ENCODE results near the gene HEG1. TPM values are rescaled to one million over a fixed set of nuclear protein-coding genes. Genes with fewer than 3 reads are reported as not detected.

The HEG1 gene
- total RNA-seq, 2 experiments from 2014 or later, result 5.8 TPM

DNA sequence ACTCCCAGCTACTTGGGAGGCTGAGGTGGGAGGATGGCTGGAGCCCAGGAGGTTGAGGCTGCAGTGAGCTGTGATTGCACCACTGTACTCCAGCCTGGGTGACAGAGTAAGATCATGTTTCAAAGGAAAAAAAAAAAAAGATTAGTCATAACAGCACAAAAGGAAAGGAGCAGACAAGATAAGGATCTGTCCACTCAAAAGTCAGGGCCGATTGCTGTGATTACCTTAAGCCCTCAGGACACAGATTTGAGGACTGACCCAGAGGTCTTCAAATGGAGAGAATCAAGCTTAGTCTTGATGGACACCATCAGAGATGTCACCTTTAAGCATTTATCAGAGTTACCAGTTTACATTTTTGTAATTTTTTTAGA lies 23.9 kb upstream of the HEG1 start:
- Mint-ChIP-seq H3K36me3 (ENCODE audit: low read depth) (no peaks in the 10 kb centered on the region), H3K4me3 (no peak overlapping the region), H3K27ac (no peak overlapping the region), H3K27me3 (ENCODE audit: low read depth) (no peaks in the 10 kb centered on the region), H3K4me1 (ENCODE audit: low read depth) (no peaks in the 10 kb centered on the region), H3K9me3 (no peaks in the 10 kb centered on the region)
- no peak for DNase-seq
- CTCF ChIA-PET, result no interaction called here
- intact Hi-C loops (cut with micrococcal nuclease), result no loop called here

DNA sequence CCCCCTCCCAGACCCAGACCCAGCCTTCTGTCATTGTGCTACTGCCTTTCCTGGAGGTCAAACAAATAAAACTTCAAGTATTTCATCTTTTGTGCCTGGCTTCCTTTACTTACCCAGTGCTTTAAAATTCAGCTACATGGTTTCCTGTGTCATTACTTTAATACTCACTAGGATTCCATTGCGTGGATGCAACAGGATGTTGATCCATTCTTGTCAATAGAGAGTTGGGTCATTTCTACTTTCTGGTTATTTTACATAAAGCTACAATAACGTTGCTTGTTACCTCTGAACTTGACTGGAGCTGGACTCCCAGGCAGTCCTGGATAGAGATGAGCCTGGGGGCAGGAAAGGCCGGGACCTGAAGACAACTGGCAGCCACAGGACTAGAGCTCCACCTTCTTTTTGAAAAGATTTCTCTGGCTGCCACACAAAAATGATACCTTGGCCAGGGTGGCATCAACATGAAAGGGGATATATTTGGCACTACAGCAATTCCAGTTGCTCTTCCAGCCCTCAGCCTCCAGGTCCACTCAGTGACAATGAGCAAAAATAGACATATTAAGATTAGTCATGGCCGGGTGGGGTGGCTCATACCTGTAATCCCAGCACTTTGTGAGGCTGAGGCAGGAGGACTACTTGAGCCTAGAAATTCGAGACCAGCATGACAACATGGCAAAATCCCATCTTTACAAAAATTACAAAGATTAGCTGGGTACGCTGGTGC lies 23.3 kb upstream of the HEG1 start:
- DNase-seq, result no peak
- Mint-ChIP-seq H3K9me3 (no peaks in the 10 kb centered on the region), H3K27me3 (ENCODE audit: low read depth) (no peaks in the 10 kb centered on the region), H3K36me3 (ENCODE audit: low read depth) (no peaks in the 10 kb centered on the region), H3K4me3 (no peak overlapping the region), H3K4me1 (ENCODE audit: low read depth) (no peaks in the 10 kb centered on the region), H3K27ac (no peak overlapping the region)
- CTCF ChIA-PET, result no interaction called here
- intact Hi-C loops (cut with micrococcal nuclease), result no loop called here

DNA sequence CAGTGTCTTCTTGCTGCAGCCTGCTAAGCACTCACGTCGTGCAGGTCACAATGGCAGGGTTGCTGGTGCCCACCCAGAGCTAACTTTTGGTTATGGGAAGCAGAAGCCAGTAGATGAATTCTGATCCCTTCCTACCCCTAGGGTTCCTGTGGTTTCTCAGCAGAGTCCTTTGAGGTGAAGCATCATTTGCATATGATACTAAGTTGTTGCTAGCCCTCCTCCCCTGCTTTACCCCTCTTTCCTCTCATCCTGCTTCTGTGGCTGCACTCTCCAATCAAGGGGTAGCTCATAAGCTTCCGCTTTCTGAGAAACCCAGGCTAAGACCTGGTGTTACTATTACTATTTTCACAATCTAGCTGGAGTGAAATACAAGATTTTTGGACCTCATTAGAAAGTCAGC lies 22.1 kb upstream of the HEG1 start:
- DNase-seq, result no peak
- H3K4me3 Mint-ChIP-seq, result no peak overlapping the region
- no peaks in the 10 kb centered on the region for H3K9me3 Mint-ChIP-seq
- no peaks in the 10 kb centered on the region for H3K4me1 Mint-ChIP-seq (ENCODE audit: low read depth)
- no peaks in the 10 kb centered on the region for H3K27me3 Mint-ChIP-seq (ENCODE audit: low read depth)
- H3K36me3 Mint-ChIP-seq (ENCODE audit: low read depth), result no peaks in the 10 kb centered on the region
- CTCF ChIA-PET, result no interaction called here
- no peak overlapping the region for H3K27ac Mint-ChIP-seq
- intact Hi-C loops (cut with micrococcal nuclease), result no loop called here

- Mint-ChIP-seq H3K9me3 (no peaks in the 10 kb centered on the region), H3K27ac (no peak overlapping the region), H3K27me3 (ENCODE audit: low read depth) (no peaks in the 10 kb centered on the region), H3K4me3 (no peak overlapping the region), H3K4me1 (ENCODE audit: low read depth) (no peaks in the 10 kb centered on the region), H3K36me3 (ENCODE audit: low read depth) (no peaks in the 10 kb centered on the region)
- intact Hi-C loops (cut with micrococcal nuclease), result no loop called here
- CTCF ChIA-PET, result no interaction called here
- DNase-seq, result no peak
Measured at GRCh38 chr3:125076464-125076863, 20.7 kb upstream of the HEG1 start.

DNA sequence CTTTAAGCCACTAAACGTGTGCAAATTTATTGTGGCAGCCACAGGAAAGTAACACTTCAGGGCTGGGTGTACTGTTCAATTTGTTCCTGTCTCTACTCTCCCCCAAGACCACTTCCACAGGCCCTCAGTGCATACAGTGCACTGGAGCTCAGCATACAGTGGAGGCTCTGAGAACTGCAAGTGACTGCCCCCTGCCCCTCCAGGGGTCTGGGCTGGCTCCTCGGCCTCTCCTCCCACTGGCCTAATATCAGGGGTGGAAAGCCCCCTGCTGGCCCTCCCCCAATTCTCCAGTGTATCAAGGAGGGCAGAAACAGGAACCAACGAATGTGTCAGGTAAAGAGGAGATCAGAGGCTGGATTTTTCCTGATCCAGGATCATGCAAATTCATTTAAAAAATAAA lies 19.9 kb upstream of the HEG1 start:
- CTCF ChIA-PET, result no interaction called here
- intact Hi-C loops (cut with micrococcal nuclease), result no loop called here

DNA sequence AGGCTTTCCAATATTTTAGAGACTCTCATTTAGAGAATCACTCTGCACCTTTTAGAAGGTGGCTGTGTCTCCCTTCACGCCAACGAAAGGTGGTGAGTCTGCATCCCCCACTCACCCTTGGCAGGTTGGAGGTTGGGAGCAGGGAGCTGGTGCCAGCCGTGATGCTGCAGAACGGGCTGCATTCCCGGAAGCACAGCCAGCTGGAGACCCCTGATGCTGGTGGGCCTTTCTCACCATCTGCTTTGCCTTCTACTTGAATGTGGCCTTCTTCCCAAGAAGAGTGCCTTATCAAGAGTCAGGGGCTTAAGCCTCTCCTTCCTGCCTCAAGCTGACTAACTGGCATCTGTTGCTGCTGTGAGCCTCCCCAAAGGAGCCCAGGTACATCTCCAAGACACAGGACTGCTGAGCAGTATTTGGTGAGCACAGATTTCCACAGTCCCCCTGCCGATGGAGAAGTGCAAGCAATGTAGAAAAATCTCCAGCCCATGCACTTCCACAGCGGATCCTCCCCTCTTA lies 17.7 kb upstream of the HEG1 start:
- Mint-ChIP-seq H3K27ac (no peak overlapping the region), H3K9me3 (no peaks in the 10 kb centered on the region), H3K36me3 (ENCODE audit: low read depth) (no peaks in the 10 kb centered on the region), H3K4me1 (ENCODE audit: low read depth) (peaks cover 8% of the 10 kb centered on the region), H3K27me3 (ENCODE audit: low read depth) (no peaks in the 10 kb centered on the region), H3K4me3 (no peak overlapping the region)
- no peak for DNase-seq
- CTCF ChIA-PET, result interaction anchor here (0.6 kb wide), 1 partner anchor 77 kb away, joined by 4 read pairs; no protein-coding TSS in a partner anchor
- intact Hi-C loops (cut with micrococcal nuclease), result no loop called here

More for the DNA sequence above, 19.9 kb upstream of the HEG1 start:
- Mint-ChIP-seq H3K36me3 (ENCODE audit: low read depth) (no peaks in the 10 kb centered on the region), H3K9me3 (no peaks in the 10 kb centered on the region), H3K27ac (no peak overlapping the region), H3K4me1 (ENCODE audit: low read depth) (no peaks in the 10 kb centered on the region), H3K27me3 (ENCODE audit: low read depth) (no peaks in the 10 kb centered on the region), H3K4me3 (no peak overlapping the region)
- DNase-seq, result no peak

GRCh38 chr3:125072749-125073389 lies 17.1 kb upstream of the HEG1 start:
- H3K27ac Mint-ChIP-seq, result no peak overlapping the region
- intact Hi-C loops (cut with micrococcal nuclease), result no loop called here
- H3K36me3 Mint-ChIP-seq (ENCODE audit: low read depth), result no peaks in the 10 kb centered on the region
- CTCF ChIA-PET, result interaction anchor here (0.6 kb wide), 1 partner anchor 77 kb away, joined by 4 read pairs; no protein-coding TSS in a partner anchor
- no peaks in the 10 kb centered on the region for H3K9me3 Mint-ChIP-seq
- no peak for DNase-seq
- H3K27me3 Mint-ChIP-seq (ENCODE audit: low read depth), result no peaks in the 10 kb centered on the region
- H3K4me3 Mint-ChIP-seq, result no peak overlapping the region
- peaks cover 8% of the 10 kb centered on the region for H3K4me1 Mint-ChIP-seq (ENCODE audit: low read depth)

DNA sequence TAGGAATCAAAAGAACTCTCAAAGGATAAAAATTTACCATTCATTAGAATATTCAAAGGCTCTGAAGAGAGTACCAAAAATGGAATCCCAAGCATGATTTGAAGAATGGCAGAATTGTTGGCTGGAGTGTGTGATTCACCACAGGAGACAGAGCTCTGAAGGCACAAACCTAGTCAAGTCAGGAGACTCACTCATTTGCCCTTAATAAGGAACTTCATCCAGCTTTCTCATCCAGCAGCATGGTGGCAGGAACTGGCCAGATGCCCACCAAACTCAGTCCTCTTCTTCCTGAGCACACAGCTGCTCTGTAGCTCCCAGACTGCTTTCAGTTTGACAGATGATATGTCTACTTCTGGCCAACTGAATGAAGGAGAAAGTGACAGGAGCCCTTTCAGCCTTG lies 16.5 kb upstream of the HEG1 start:
- Mint-ChIP-seq H3K4me1 (ENCODE audit: low read depth) (peaks cover 8% of the 10 kb centered on the region), H3K36me3 (ENCODE audit: low read depth) (no peaks in the 10 kb centered on the region), H3K27ac (no peak overlapping the region), H3K9me3 (no peaks in the 10 kb centered on the region), H3K27me3 (ENCODE audit: low read depth) (no peaks in the 10 kb centered on the region), H3K4me3 (no peak overlapping the region)
- DNase-seq, result no peak
- CTCF ChIA-PET, result interaction anchor here (0.6 kb wide), 2 partner anchors 283 to 312 kb away, joined by 3 read pairs; no protein-coding TSS in a partner anchor
- intact Hi-C loops (cut with micrococcal nuclease), result no loop called here

DNA sequence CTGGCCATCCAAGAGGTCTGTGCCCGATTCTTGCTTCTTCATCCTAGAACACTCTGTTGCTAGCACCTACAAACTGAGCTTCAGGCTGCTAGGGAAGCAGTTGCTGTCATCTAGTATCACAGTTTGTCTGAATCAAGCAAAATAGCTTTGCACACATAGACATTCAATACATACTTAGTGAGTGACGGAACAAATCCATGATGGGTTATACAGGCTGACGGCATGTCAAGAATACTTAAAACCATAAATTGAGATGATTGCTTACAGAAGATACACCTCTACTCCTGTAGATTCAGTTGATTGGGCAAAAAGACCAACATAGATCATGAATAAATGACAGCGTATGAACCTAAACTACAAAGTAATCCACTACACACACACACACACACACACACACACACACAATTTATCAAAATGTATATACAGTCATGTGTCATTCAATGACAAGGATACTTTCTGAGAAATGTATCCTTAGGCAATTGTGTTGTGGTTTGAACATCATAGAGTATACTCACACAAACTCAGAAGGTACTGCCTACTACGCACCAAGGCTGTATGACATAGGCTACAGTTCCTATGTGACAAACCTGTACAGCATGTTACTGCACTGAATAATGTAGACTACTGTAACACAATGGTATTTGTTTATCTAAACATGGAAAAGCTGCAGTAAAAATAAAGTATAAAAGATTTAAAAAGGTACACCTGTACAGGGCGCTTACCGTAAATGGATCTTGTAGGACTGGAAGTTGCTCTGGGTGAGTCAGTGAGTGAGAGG lies 14.4 kb upstream of the HEG1 start:
- no peak overlapping the region for H3K27ac Mint-ChIP-seq
- CTCF ChIA-PET, result interaction anchor here (1.6 kb wide), 1 partner anchor 8 kb away, joined by 5 read pairs; no protein-coding TSS in a partner anchor
- no peaks in the 10 kb centered on the region for H3K9me3 Mint-ChIP-seq
- intact Hi-C loops (cut with micrococcal nuclease), result no loop called here
- peaks cover 8% of the 10 kb centered on the region for H3K4me1 Mint-ChIP-seq (ENCODE audit: low read depth)
- H3K36me3 Mint-ChIP-seq (ENCODE audit: low read depth), result no peaks in the 10 kb centered on the region
- no peaks in the 10 kb centered on the region for H3K27me3 Mint-ChIP-seq (ENCODE audit: low read depth)
- no peak for DNase-seq
- no peak overlapping the region for H3K4me3 Mint-ChIP-seq

DNA sequence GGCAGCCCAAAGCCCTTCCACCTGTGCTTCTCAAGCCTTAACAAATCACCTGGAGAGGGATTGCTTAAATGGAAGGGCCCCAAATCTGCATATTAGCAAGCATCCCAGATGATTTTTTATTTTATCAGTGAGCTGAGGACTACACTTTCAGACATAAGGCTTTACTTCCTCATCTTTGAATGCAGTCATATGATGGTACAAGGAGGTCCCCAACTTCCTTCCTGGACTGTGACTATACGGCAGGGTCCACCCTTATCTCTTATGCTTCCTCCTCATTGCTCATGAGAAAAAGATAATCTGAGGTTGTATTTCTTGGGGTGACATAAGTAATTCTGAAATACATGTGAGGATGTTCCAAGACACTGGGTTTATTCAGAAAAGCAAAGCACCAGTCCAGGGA lies 13.7 kb upstream of the HEG1 start:
- no peak for DNase-seq
- CTCF ChIA-PET, result interaction anchor here (0.6 kb wide), 1 partner anchor 517 kb away, joined by 3 read pairs; no protein-coding TSS in a partner anchor
- no peak overlapping the region for H3K27ac Mint-ChIP-seq
- H3K4me1 Mint-ChIP-seq (ENCODE audit: low read depth), result peaks cover 8% of the 10 kb centered on the region
- H3K4me3 Mint-ChIP-seq, result no peak overlapping the region
- H3K9me3 Mint-ChIP-seq, result no peaks in the 10 kb centered on the region
- intact Hi-C loops (cut with micrococcal nuclease), result no loop called here
- H3K36me3 Mint-ChIP-seq (ENCODE audit: low read depth), result no peaks in the 10 kb centered on the region
- H3K27me3 Mint-ChIP-seq (ENCODE audit: low read depth), result peaks cover 1% of the 10 kb centered on the region

DNA sequence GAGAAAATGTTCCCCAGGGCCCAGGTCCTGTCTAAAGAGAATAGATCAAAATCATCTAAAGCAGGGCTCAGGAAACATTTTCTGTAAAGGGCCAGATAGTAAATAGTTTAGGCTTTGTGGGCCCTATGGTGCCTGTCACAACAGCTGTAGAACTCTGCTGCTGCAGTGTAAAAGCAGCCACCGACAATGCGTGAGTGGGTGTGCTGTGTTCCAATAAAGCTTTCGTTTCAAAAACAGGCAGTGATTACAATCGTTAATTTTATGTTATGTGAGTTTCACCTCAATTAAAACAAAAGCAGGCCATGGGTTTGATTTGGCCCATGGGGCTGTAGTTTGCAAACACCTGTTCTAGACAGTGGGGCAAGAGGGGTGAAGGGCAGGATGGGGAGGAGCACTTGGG lies 12.5 kb upstream of the HEG1 start:
- no peaks in the 10 kb centered on the region for H3K36me3 Mint-ChIP-seq (ENCODE audit: low read depth)
- H3K4me1 Mint-ChIP-seq (ENCODE audit: low read depth), result peaks cover 8% of the 10 kb centered on the region
- no peak overlapping the region for H3K27ac Mint-ChIP-seq
- DNase-seq, result no peak
- peaks cover 2% of the 10 kb centered on the region for H3K27me3 Mint-ChIP-seq (ENCODE audit: low read depth)
- CTCF ChIA-PET, result no interaction called here
- no peaks in the 10 kb centered on the region for H3K9me3 Mint-ChIP-seq
- intact Hi-C loops (cut with micrococcal nuclease), result no loop called here
- no peak overlapping the region for H3K4me3 Mint-ChIP-seq

DNA sequence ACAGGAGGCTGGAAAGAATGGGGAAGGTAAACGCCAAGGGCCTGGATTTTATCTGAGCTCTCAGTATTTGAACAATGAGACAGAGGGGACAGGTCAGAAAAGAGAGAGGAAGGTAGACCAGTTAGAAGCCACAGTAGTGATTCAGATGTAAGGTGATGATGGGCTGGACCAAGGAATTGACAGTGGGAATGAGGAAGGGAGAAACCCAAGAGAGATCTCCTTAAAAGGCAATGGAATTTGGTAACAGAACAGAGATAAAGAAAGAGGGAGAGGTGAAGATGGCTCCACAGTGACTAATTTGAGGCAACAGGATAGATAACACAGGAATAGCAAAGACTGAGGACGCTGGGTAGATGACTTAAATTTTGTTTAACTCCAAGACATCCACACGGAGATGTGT lies 11.4 kb upstream of the HEG1 start:
- intact Hi-C loops (cut with micrococcal nuclease), result no loop called here
- Mint-ChIP-seq H3K27me3 (ENCODE audit: low read depth) (peaks cover 2% of the 10 kb centered on the region), H3K36me3 (ENCODE audit: low read depth) (no peaks in the 10 kb centered on the region), H3K27ac (no peak overlapping the region), H3K9me3 (no peaks in the 10 kb centered on the region), H3K4me3 (no peak overlapping the region), H3K4me1 (ENCODE audit: low read depth) (peaks cover 8% of the 10 kb centered on the region)
- DNase-seq, result no peak
- CTCF ChIA-PET, result no interaction called here
